Measurements from ENCODE around the gene MAPK9.

GRCh38 chr5:180210961-180211760 lies 80.7 kb downstream of the MAPK9 start:
- no peak for TF ChIP-seq CTCF (IDR thresholded peaks at IDR 0.05)
- no peak for TF ChIP-seq POLR2A (IDR thresholded peaks at IDR 0.05)
